GM12875 (cell line): ENCODE results near the gene IL1RAPL1.

Experiments
- H3K4me3 ChIP-seq: one replicate; pipeline ENCODE4 v1.5.1; 2011; ENCODE audit warnings: low read depth, low read length, control low read depth
- CTCF ChIP-seq: IDR thresholded peaks from 2 replicates; pipeline ENCODE4 v1.5.1; 2011; ENCODE audit warnings: low read depth, mild to moderate bottlenecking, control low read depth, inconsistent platforms, low read length, moderate library complexity, borderline replicate concordance; ENCODE audit not compliant: insufficient read depth

IL1RAPL1 gene

GRCh38 chrX:29376584-29376983 is 789.3 kb downstream of the IL1RAPL1 start:
- H3K4me3 ChIP-seq, result no peak overlapping the region
- TF ChIP-seq CTCF, result no peak

DNA sequence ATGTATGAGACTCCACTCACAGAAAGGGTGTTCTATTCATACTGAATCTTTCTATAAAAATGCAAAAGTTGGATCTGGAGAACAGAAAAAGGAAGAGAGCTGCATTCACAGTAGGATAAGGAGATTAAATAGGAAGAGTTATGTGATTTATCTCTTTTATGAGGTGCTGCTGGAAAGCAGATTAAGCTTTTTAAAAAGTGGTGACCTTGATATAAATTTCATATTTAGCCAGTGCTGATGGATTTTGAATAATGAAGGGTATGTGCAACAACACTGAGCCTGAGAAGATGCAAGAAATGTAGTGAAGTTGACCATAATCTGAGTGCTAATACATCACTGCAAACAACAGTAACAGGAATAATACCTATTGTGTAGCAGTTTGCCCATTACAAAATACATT is 795.6 kb downstream of the IL1RAPL1 start:
- TF ChIP-seq CTCF, result no peak
- no peak overlapping the region for H3K4me3 ChIP-seq

- no peak for TF ChIP-seq CTCF
- H3K4me3 ChIP-seq, result no peak overlapping the region
Observed at GRCh38 chrX:29388509-29388908, 801.3 kb downstream of the IL1RAPL1 start.

GRCh38 chrX:29397506-29397905 is 810.3 kb downstream of the IL1RAPL1 start:
- no peak for TF ChIP-seq CTCF
- no peak overlapping the region for H3K4me3 ChIP-seq

DNA sequence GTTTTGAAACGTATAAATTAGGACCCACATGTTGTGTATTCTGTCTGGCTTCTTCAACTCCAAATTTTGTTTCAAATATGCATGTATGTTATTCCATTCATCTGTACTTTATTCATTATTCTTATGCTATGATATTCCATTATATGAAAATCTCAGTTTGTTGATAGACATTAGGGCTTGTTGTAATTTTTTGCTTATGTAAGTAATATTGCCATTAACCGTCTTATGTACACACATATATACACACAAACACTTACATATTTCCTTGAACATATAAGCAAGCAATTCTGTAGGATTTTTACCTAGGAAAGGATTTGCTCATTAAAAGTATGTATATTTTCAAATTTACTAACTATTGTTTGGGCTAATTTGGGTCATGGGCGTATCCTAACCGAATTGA is 820.1 kb downstream of the IL1RAPL1 start:
- TF ChIP-seq CTCF, result no peak
- H3K4me3 ChIP-seq, result no peak overlapping the region

GRCh38 chrX:29419774-29420553 is 832.7 kb downstream of the IL1RAPL1 start:
- no peak overlapping the region for H3K4me3 ChIP-seq
- no peak for TF ChIP-seq CTCF

DNA sequence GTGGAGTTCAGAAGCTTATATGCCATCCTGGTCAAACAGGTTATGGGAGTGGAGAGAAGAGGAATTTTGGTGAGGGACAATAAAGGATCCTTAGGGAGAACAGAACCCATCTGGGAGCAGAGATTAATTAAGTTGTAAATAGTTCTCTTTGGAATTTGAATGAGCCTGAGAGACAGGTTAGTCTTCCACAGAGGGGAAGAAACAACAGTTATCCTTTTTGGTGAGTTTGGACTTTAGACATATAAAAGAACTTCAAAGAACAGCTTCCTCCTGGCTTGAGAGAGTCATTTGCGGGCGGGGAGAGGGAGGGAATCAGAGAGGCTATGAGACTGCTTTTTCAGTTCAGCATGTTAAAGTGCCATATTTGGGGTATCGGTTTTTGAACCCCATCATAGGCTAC is 834.8 kb downstream of the IL1RAPL1 start:
- no peak for TF ChIP-seq CTCF
- no peak overlapping the region for H3K4me3 ChIP-seq
